IPS-18c (cell line): ENCODE data around the gene LARGE1.
"Not testable (repeated sequence)": the region's sequence is repeated elsewhere in the genome, so short reads cannot be mapped to it uniquely, and the experiment has no call there.

ENCODE experiments used
- H3K4me3 ChIP-seq: 2 replicates; pipeline ENCODE4 v1.7.0; 2013; ENCODE audit warnings: low read depth, mild to moderate bottlenecking, low read length, moderate library complexity; ENCODE audit not compliant: insufficient read depth
- H3K9me3 ChIP-seq: one replicate; pipeline ENCODE4 v1.6.1; 2013; ENCODE audit warnings: mild to moderate bottlenecking, low read length, moderate library complexity; ENCODE audit not compliant: control insufficient read depth, insufficient read depth

Gene LARGE1

DNA sequence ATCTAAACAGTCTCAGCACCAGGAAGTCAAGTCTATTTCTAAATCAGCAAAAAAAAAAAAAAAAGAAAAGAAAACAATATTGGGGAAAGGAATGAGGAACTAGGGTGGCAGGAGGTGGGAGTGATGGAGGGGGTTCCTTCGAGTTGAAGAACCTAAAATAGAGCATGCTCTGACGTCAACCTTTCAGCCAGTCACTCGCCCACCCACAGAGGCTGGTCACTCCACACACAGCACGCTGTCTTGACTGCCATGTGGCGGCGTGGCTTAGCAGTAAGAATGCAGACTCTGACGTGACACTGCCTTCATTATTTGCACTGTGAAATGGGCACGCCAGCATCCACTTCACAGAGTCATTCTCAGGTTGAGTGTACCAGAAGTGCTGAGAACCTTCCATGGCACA lies 48.3 kb downstream of the LARGE1 start:
- Histone ChIP-seq H3K9me3 (no peaks in the 10 kb centered on the region), H3K4me3 (no peak overlapping the region)

- no peaks in the 10 kb centered on the region for H3K9me3 ChIP-seq
- no peak overlapping the region for H3K4me3 ChIP-seq
Measured at GRCh38 chr22:33869946-33870345, 50.3 kb downstream of the LARGE1 start.

GRCh38 chr22:33867971-33868370 lies 52.3 kb downstream of the LARGE1 start:
- Histone ChIP-seq H3K4me3 (no peak overlapping the region), H3K9me3 (no peaks in the 10 kb centered on the region)

GRCh38 chr22:33867118-33867866 lies 53.0 kb downstream of the LARGE1 start:
- no peaks in the 10 kb centered on the region for H3K9me3 ChIP-seq
- no peak overlapping the region for H3K4me3 ChIP-seq

GRCh38 chr22:33866511-33866910 lies 53.8 kb downstream of the LARGE1 start:
- H3K9me3 ChIP-seq = no peaks in the 10 kb centered on the region
- H3K4me3 ChIP-seq = no peak overlapping the region

DNA sequence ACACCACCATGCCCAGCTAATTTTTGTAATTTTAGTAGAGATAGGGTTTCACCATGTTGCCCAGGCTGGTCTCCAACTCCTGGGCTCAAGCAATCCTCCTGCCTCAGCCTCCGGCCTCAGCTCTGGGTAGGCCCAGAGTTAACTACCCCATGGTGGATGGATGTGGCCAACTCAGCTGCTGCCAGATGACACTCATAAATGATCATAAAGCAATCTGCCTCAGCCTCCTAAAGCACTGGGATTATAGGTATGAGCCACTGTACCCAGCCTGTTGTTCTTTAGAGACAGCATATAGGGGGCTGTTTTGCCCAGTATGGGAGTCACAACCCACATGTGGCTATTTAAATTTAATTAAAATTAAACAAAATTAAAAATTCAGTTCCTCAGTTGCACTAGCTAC lies 54.3 kb downstream of the LARGE1 start:
- Histone ChIP-seq H3K4me3 (no peak overlapping the region), H3K9me3 (no peaks in the 10 kb centered on the region)

GRCh38 chr22:33865248-33865647 lies 55.0 kb downstream of the LARGE1 start:
- Histone ChIP-seq H3K4me3 (no peak overlapping the region), H3K9me3 (no peaks in the 10 kb centered on the region)

- no peaks in the 10 kb centered on the region for H3K9me3 ChIP-seq
- no peak overlapping the region for H3K4me3 ChIP-seq
Measured at GRCh38 chr22:33864723-33865130, 55.5 kb downstream of the LARGE1 start.

- no peaks in the 10 kb centered on the region for H3K9me3 ChIP-seq
- no peak overlapping the region for H3K4me3 ChIP-seq
Measured at GRCh38 chr22:33861216-33861875, 58.9 kb downstream of the LARGE1 start.

DNA sequence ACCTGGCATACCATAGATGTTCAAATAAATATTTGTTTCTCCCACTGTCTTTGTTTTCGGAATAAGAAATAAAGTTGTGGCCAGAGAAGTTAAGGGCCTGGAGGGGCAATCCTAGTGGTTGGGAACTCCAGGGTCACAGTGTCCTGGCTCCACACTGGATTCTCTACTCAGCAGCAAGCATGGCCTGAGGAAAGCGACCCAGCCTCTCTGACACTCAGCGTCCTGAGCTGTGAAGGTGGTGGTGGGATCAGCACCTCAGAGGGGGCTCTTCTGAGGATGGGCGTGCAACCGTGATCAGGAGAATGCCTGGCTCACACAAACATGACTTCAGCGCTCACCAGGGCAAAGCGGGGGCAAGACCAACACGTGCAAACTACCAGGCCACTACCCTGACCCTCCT lies 59.9 kb downstream of the LARGE1 start:
- H3K9me3 ChIP-seq = no peaks in the 10 kb centered on the region
- H3K4me3 ChIP-seq = no peak overlapping the region

- H3K4me3 ChIP-seq = no peak overlapping the region
- H3K9me3 ChIP-seq = no peaks in the 10 kb centered on the region
Measured at GRCh38 chr22:33859311-33859710, 61.0 kb downstream of the LARGE1 start.

DNA sequence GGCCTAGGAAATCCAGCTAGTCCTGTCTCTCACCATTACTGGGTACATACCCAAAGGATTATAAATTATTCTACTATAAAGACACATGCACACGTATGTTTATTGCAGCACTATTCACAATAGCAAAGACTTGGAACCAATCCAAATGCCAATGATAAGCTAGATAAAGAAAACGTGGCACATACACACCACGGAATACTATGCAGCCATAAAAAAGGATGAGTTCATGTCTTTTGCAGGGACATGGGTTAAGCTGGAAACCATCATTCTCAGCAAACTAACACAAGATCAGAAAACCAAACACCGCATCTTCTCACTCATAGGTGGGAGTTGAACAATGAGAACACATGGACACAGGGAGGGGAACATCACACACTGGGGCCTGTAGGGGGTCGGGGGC lies 61.6 kb downstream of the LARGE1 start:
- not testable (repeated sequence) for H3K9me3 ChIP-seq, H3K4me3 ChIP-seq

- not testable (repeated sequence) for H3K9me3 ChIP-seq, H3K4me3 ChIP-seq
Measured at GRCh38 chr22:33857767-33858166, 62.5 kb downstream of the LARGE1 start.

- no peak overlapping the region for H3K4me3 ChIP-seq
- no peaks in the 10 kb centered on the region for H3K9me3 ChIP-seq
Measured at GRCh38 chr22:33854724-33855123, 65.6 kb downstream of the LARGE1 start.

GRCh38 chr22:33853200-33854097 lies 66.8 kb downstream of the LARGE1 start:
- no peak overlapping the region for H3K4me3 ChIP-seq

GRCh38 chr22:33851821-33852384 lies 68.4 kb downstream of the LARGE1 start:
- Histone ChIP-seq H3K4me3 (no peak overlapping the region), H3K9me3 (no peaks in the 10 kb centered on the region)

More at GRCh38 chr22:33853200-33854097, 66.8 kb downstream of the LARGE1 start:
- H3K9me3 ChIP-seq = no peaks in the 10 kb centered on the region

- H3K9me3 ChIP-seq = no peaks in the 10 kb centered on the region
- no peak overlapping the region for H3K4me3 ChIP-seq
Measured at GRCh38 chr22:33851240-33851639, 69.0 kb downstream of the LARGE1 start.
